IMR-90 (cell line): ENCODE data around the gene ADAMTS16.

Experiments used
- TF ChIP-seq, protein P1 (sequence below): conservative IDR thresholded peaks from 2 replicates; pipeline ENCODE4 v1.5.1; 2012; ENCODE audit warnings: mild to moderate bottlenecking, low read depth, low read length, improper control_type of control experiment
- TF ChIP-seq, protein P2 (sequence below): fragments of 150-350 bp; IDR thresholded peaks from 2 replicates; pipeline ENCODE4 v1.6.1; 2016; ENCODE audit warnings: low read depth, mild to moderate bottlenecking, low read length, moderate library complexity, borderline replicate concordance

DNA sequence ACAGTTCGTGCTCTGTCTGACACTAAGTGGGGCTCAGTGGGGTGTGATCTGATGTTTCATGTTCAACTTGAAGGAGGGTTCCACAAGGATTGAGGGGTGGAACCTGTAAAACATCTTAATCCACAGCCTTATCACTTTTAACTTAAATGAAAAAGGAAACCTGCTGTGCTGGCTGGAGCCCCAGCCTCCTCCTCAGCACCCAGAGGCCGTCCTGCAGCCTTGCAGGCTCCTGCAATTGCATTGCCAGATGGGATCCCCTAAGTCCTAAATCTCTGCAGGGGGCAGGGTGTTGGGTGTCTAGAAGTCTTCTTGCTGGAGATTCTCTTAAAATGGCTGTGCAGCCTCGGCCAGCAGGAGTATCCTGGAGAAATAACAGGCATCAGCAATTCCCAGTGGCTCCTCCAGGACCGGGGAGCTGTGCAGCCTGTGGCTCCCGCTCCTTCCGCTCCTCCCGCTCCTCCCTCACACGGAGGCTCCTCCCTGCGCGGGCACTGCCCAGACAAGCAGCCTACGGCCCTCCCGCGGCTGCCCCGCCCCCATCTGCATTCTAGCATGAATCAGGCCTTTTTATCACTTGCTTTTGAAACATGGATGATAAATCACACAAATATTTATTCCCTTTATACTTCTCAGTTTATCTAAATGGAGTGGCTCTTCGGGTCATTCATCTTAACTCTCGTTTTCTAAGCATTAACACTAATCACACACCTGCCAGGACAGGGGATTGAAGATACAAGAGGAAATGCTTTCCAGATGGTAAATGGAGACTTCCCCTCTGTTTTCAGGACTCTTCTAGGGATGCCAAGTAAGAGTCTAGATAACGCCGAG is 131.0 kb downstream of the ADAMTS16 start:
- TF ChIP-seq, protein P1, sequence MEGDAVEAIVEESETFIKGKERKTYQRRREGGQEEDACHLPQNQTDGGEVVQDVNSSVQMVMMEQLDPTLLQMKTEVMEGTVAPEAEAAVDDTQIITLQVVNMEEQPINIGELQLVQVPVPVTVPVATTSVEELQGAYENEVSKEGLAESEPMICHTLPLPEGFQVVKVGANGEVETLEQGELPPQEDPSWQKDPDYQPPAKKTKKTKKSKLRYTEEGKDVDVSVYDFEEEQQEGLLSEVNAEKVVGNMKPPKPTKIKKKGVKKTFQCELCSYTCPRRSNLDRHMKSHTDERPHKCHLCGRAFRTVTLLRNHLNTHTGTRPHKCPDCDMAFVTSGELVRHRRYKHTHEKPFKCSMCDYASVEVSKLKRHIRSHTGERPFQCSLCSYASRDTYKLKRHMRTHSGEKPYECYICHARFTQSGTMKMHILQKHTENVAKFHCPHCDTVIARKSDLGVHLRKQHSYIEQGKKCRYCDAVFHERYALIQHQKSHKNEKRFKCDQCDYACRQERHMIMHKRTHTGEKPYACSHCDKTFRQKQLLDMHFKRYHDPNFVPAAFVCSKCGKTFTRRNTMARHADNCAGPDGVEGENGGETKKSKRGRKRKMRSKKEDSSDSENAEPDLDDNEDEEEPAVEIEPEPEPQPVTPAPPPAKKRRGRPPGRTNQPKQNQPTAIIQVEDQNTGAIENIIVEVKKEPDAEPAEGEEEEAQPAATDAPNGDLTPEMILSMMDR = no peak
- TF ChIP-seq, protein P2, sequence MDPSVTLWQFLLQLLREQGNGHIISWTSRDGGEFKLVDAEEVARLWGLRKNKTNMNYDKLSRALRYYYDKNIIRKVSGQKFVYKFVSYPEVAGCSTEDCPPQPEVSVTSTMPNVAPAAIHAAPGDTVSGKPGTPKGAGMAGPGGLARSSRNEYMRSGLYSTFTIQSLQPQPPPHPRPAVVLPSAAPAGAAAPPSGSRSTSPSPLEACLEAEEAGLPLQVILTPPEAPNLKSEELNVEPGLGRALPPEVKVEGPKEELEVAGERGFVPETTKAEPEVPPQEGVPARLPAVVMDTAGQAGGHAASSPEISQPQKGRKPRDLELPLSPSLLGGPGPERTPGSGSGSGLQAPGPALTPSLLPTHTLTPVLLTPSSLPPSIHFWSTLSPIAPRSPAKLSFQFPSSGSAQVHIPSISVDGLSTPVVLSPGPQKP = no peak
